Mucosa of descending colon (tissue), 3 donors: Measurements from ENCODE around the gene ABHD17C. TPM values are rescaled to one million over a fixed set of nuclear protein-coding genes. Genes with fewer than 3 reads are reported as not detected.

Source experiments
- ATAC-seq: fragments of 200-7000 bp; cut with Tn5 transposase; one replicate; pipeline ENCODE4 v1.9.1; 2020; ENCODE audit warnings: mild to moderate bottlenecking, moderate library complexity
- DNase-seq, 3 donors: peaks; one replicate each; pipeline ENCODE4 v3.0.0-alpha.2; 2020
- H3K36me3 ChIP-seq: fragments of 200-600 bp; one replicate; pipeline ENCODE4 v1.8.0; 2021; ENCODE audit warnings: low read depth, mild to moderate bottlenecking
- H3K4me1 ChIP-seq: fragments of 200-600 bp; one replicate; pipeline ENCODE4 v1.8.0; 2021; ENCODE audit warnings: low read depth, mild to moderate bottlenecking
- H3K4me3 ChIP-seq: fragments of 200-600 bp; one replicate; pipeline ENCODE4 v1.8.0; 2021; ENCODE audit warnings: mild to moderate bottlenecking
- H3K9me3 ChIP-seq: fragments of 200-600 bp; one replicate; pipeline ENCODE4 v1.8.0; 2021; ENCODE audit warnings: mild to moderate bottlenecking
- intact Hi-C, 2 donors: fragments of 100-400 bp; cut with DNase I in 1 of 2; cut with micrococcal nuclease in 1 of 2; formaldehyde crosslinking; loops; one replicate each; pipeline versions ENCODE4 v1.11.0 to v1.11.1; 2022; cut with DNase I, micrococcal nuclease
- total RNA-seq, 3 donors: library from RNA; stranded (reverse); fragmentation: NEBNext Ultra II Directional in 2 of 3; extraction: Animal tissue kit (Norgen Biotek cat#: 25700) in 2 of 3; gene quantifications; one replicate each; pipeline versions ENCODE4 v1.2.1 to v1.2.4, GENCODE V29; 2021 to 2023
- TF ChIP-seq, protein P1 (sequence below): fragments of 200-600 bp; IDR thresholded peaks from one replicate; pipeline ENCODE4 v1.8.0; 2022; ENCODE audit warnings: antibody characterized with exemption, mild to moderate bottlenecking
- donor health status: DM: no; HTN: no; CAD: no; lungs with moderate emphysema.
- donor health status: DM: no; HTN: no; CAD: no.
- donor health status: DM: no; HTN: yes; CAD: no.

Gene ABHD17C
- total RNA-seq, 3 donors from 2014 or later, result 84.4 to 192 (median 157) TPM

DNA sequence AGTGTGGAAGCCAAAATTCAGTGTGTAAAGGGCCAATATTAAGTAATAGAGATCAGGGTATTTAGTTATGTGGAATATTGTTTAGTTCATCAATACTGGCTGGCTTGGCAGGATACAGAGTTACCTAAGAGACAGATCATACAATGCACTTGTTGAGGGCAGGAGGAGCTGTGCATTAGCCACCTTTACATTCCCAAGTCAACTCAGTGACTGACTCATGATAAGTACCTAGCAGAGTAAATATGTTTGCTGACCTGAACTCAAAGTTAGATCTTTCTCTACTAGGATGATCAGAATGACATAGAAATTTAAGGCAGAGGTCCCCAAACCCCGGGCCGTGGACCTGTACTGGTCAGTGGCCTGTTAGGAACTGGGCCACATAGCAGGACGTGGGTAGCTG, 3.5 kb upstream of the ABHD17C start:
- intact Hi-C loops, result no loop called here
- no peak for ATAC-seq
- H3K4me1 ChIP-seq, result no peaks in the 10 kb centered on the region

DNA sequence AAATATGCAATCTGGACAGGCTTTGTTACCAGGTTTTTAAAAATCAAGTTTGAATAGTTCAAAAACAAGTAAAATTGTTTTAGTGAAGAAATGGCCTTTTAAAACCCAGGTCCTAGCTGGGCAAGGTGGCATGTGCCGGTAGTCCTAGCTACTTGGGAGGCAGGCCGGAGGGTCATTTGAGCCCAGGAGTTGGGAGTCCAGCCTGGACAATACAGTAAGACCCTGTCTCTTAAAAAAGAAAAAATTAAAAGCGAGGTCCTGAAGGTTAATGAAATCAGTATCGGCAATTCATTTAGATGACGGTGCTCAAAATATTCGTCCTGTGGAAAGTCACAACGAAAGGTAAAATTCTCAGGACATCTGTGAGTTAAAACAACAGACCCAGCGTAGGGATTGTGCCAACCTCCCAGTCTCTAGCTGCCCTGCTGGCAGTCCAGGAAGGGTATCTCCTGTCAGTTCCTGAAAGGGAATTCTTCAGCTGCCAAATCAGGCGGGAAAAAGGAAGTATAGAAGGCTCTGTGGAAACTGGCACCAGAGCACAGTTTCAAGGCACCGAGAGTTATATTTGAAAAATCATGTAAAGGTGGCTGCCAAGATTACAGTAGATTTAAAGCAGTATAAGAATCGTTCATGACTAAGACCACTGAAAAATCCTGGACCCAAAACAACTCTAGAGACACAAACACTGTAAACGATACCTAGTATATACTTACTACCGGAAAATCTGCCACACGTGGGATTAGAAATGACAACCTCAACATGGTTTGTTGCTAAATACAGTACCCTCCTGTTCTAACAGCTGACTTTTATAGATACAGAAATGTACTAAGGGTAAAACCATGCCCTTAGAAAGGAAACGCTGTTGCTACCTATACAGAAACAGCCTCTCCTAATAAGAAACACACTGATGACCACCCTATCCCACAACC, 1.2 kb upstream of the ABHD17C start:
- intact Hi-C loops, result no loop called here
- H3K9me3 ChIP-seq, result no peaks in the 10 kb centered on the region
- TF ChIP-seq, protein P1, sequence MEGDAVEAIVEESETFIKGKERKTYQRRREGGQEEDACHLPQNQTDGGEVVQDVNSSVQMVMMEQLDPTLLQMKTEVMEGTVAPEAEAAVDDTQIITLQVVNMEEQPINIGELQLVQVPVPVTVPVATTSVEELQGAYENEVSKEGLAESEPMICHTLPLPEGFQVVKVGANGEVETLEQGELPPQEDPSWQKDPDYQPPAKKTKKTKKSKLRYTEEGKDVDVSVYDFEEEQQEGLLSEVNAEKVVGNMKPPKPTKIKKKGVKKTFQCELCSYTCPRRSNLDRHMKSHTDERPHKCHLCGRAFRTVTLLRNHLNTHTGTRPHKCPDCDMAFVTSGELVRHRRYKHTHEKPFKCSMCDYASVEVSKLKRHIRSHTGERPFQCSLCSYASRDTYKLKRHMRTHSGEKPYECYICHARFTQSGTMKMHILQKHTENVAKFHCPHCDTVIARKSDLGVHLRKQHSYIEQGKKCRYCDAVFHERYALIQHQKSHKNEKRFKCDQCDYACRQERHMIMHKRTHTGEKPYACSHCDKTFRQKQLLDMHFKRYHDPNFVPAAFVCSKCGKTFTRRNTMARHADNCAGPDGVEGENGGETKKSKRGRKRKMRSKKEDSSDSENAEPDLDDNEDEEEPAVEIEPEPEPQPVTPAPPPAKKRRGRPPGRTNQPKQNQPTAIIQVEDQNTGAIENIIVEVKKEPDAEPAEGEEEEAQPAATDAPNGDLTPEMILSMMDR, result no peak
- no peak for DNase-seq
- peak; percentile 1 for ATAC-seq
- H3K36me3 ChIP-seq, result no peaks in the 10 kb centered on the region
- H3K4me3 ChIP-seq, result peak overlapping the region; percentile 46
- H3K4me1 ChIP-seq, result peaks cover 7% of the 10 kb centered on the region

More for the DNA sequence above, 3.5 kb upstream of the ABHD17C start:
- Histone ChIP-seq H3K36me3 (no peaks in the 10 kb centered on the region), H3K9me3 (no peaks in the 10 kb centered on the region), H3K4me3 (no peak overlapping the region)
- TF ChIP-seq, protein P1, result no peak
- DNase-seq, result no peak

DNA sequence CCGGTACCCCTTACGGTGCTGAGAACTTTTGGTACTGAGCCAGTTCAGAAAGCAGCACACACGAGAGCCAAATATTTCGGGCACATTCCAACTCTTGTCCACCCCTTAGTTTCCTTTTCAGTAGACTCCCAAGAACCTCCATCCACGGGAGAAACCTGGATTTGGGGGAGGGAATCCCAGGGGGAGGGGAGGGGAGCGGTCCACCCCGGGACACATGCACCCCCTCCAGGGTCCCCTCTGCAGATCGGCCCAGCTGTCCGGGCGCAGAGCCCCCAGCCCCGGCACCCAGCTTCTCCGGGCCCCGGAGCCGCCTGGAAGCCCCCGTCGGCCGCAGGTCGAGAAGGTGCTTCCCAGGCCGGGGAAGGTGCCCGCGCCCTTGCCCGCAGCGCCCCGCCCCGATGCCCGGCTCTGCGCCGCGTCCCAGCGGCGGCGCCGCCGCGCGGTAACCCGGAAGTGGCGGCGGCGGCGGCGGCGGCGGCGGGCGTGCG, 455 bp upstream of the ABHD17C start:
- H3K9me3 ChIP-seq, result no peaks in the 10 kb centered on the region
- TF ChIP-seq, protein P1, result no peak
- intact Hi-C loops, result no loop called here
- DNase-seq (peak; percentile 53 to 76 (median 64)), ATAC-seq (peak; percentile 35)
- peak overlapping the region; percentile 46 for H3K4me3 ChIP-seq
- H3K4me1 ChIP-seq, result peaks cover 8% of the 10 kb centered on the region
- no peaks in the 10 kb centered on the region for H3K36me3 ChIP-seq

DNA sequence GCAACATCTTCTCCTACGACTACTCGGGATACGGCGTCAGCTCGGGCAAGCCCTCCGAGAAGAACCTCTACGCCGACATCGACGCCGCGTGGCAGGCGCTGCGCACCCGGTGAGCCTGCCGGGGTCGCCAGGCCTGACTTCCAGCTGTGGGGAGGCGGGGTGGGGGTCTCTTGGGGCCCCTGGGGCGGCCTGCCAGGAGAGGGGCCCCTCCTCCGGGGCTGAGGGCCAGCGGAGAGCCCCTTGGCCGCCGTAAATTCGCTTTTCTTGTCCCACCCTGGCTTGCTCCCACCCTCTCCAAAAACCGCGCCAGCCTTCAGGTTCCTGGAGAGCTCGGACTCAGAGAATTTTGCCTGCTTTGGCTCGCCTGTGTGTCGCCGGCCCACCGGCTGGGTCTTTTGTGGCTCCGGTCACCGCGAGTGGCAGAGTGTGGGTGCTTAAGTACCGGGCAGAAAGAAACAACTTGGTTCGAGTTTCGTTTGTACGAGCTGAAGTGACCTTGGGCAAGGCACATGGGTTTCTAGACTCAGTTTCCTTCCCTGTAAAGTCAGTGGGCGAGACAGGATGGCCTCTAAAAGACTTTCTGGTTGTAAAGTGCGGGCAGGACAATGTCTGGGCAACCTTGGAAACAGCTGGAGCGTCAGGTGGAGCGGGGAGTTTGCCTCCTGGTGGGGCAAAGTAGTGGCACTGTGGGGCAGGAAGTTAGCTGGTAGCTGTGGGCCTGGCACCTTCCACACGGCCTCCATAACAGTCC, 976 bp downstream of the ABHD17C start:
- ATAC-seq (peak; percentile 69), DNase-seq (peak; percentile 76 to 82 (median 79))
- Histone ChIP-seq H3K9me3 (no peaks in the 10 kb centered on the region), H3K4me3 (peak overlapping the region; percentile 60), H3K36me3 (no peaks in the 10 kb centered on the region), H3K4me1 (peaks cover 8% of the 10 kb centered on the region)
- intact Hi-C loops, result no loop called here
- TF ChIP-seq, protein P1, result no peak

DNA sequence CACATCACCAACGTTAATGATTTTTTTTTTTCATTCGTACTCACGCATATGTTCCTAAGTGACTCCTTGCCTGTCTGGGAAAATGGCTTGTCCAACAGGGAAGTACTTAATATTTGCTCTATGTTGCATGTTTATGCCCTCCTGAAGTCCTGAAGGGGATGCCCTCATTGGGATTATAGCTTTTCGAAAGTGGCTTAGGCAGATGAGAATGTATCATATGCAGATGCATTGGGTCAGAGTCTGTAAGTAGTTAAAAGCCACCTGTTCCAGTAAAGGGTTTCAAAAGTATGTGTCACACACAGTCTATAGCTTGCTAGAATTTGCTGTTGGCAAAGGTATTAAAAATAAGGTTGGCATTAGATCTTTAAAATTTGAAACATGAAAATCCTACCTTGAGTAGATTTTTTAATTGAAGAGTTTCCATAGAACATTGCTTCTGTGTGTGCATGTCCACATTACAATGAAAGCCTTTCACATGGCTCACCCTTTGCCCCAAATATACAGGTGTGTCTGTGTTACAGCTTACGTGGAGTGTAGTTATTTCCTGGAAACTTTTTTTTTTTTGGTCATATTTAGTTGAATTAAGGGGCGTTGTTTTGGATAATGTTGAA, 2.1 kb downstream of the ABHD17C start:
- ATAC-seq (peak; percentile 68), DNase-seq (peak in 1 of 3 donors; percentile 81)
- Histone ChIP-seq H3K4me1 (peaks cover 16% of the 10 kb centered on the region), H3K9me3 (no peaks in the 10 kb centered on the region), H3K36me3 (no peaks in the 10 kb centered on the region), H3K4me3 (peak overlapping the region; percentile 60)
- TF ChIP-seq, protein P1, result no peak
- intact Hi-C loops, result no loop called here
